Colon (tissue), 2 donors: ENCODE measurements around the gene NBAS.

Experiments used
- FAIRE-seq: peaks from 2 replicates; lab custom pipeline; 2012; peaks lifted over from hg19 to GRCh38; lab: Jason Lieb, UNC
- donor health status: control.
- donor health status: control.

NBAS gene

GRCh38 chr2:15205562-15205961, 355.6 kb downstream of the NBAS start:
- no peak for FAIRE-seq

GRCh38 chr2:15201009-15201408, 360.1 kb downstream of the NBAS start:
- FAIRE-seq, result no peak

GRCh38 chr2:15200581-15200980, 360.6 kb downstream of the NBAS start:
- FAIRE-seq, result no peak

- FAIRE-seq, result no peak
Observed at GRCh38 chr2:15198051-15198450, 363.1 kb downstream of the NBAS start.

- no peak for FAIRE-seq
Observed at GRCh38 chr2:15195813-15196212, 365.3 kb downstream of the NBAS start.

GRCh38 chr2:15191789-15192188, 369.3 kb downstream of the NBAS start:
- no peak for FAIRE-seq

DNA sequence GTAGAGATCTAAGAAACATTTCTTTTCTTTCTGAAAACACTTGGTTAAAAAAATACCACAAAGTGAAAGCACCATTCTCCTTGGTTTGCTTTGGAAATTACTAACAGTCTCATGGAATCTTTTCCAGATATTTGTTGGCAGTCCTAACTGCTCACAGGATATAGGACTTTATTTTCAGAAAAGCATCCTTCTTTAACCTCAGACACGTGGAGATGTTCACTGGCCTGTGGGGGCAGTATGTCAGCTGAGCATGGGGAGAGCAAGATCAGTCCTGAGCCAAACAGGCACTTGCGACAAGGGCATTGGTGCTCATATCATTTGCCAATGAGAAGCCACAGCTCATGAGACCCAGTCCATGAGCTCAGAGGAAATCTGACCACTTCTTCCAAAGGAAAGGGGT, 371.9 kb downstream of the NBAS start:
- FAIRE-seq, result no peak

DNA sequence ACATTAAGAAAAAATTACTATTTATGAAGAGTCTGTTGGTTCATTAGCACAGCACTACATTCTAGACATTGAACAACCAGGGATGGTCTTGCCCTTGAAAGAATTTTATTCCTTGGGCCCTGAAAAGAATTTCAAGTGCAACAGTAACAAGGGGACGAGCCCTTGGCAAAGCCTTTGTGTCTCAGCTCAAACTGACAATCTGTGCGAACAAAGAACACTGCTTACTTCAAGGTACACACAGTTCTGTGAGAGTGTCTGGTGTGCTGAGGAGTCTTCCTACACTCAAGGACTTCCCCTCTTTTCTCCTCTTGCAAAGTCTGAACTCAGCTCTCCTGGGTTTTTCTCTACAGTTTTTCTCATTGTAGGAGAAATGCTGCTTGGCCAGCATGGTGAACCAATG, 373.4 kb downstream of the NBAS start:
- no peak for FAIRE-seq

GRCh38 chr2:15186118-15186517, 375.0 kb downstream of the NBAS start:
- no peak for FAIRE-seq

- FAIRE-seq, result no peak
Observed at GRCh38 chr2:15184491-15184890, 376.6 kb downstream of the NBAS start.

DNA sequence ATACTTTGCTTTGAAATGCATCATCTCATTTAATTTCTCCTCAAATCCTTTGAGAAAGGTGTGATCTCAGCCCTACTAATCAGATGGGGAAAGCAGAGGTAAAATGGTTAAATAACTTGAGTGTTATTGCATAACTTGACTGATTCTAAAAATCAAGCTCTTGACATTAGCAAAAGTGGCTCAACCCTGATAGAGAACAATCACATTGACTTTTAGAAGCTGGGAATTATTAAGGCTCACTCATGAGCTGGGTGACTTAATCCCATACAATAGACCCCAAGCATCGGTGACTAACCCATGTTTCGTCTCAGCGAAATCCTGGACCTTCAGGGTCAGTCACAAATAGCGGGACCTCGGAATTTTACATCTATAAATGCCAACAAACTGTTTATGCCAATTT, 378.9 kb downstream of the NBAS start:
- no peak for FAIRE-seq

- no peak for FAIRE-seq
Observed at GRCh38 chr2:15181092-15181745, 379.9 kb downstream of the NBAS start.

DNA sequence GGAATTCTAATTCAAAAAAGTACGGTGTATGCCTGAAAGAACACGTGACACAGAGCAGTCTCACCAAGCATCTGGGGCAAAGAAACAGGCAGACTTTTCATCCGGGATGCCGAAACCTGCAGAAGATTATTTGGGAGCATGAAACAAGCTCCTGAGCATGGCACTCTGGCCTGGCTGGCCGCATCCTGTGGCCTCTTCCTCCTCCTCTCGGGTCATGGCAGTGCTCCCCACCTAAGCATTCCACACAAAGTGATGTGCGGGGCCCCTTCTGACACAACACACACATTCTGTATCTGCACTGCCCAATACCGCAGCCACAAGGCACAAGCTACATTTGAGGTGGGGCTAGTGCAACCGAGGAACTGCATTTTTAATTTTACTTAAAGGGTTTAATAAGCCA, 380.8 kb downstream of the NBAS start:
- no peak for FAIRE-seq

GRCh38 chr2:15178946-15179345, 382.2 kb downstream of the NBAS start:
- no peak for FAIRE-seq

GRCh38 chr2:15177103-15177502, 384.0 kb downstream of the NBAS start:
- FAIRE-seq, result no peak

DNA sequence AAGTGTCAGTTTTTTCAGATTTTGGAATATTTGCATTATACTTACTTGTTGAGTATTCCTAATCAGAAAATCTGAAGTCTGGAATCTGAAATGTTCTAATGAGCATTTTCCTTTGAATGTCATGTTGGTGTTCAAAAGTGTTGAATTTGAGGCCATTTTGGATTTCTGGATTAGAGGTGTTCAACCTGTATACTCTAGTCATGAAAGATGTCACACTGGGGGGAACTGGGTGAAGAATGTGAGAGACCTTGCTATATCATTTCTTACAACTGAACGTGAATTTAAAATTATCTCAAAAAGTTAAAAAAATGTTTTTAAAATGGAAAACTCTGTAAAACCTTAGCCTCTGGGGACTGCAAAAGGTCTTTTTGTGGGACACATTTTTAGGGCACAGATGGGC, 384.5 kb downstream of the NBAS start:
- FAIRE-seq, result no peak

- no peak for FAIRE-seq
Observed at GRCh38 chr2:15174567-15174966, 386.6 kb downstream of the NBAS start.

- no peak for FAIRE-seq
Observed at GRCh38 chr2:15173501-15173900, 387.6 kb downstream of the NBAS start.

GRCh38 chr2:15172825-15173224, 388.3 kb downstream of the NBAS start:
- no peak for FAIRE-seq

DNA sequence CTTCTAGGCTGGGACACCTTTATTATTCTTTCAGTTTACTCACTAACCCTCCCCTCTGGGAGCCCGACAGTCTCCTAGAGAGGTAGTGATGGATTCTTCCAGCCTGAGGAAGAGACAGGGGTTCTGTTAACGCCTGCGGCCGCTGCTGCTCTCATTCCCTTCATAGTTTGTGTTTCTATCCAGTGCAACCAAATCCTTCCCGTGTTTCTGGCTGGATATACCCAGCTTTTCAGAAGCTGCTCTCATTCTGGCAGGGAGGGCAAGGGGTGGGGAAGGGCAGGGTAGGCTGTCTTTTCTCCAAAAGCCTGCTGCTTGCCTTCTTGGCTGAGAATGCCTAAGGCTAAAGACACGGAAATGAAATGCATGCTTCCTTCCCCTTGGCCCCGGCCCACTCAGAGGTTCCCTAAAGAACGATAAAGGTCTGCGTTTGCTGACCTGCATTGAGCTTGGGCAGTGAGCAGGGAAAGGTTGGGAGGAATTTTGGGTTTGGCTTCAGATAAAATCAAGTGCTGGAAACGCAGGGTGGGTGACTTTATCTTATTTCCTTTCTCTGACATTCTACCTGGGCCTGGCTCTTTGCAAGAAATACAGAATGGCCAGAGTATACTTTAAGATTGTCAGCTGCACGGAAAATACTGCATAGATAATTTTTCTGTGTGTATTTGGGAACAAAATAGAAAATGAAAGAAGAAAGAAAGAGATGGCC, 390.9 kb downstream of the NBAS start:
- FAIRE-seq, result no peak

- no peak for FAIRE-seq
Observed at GRCh38 chr2:15169326-15170069, 391.6 kb downstream of the NBAS start.

DNA sequence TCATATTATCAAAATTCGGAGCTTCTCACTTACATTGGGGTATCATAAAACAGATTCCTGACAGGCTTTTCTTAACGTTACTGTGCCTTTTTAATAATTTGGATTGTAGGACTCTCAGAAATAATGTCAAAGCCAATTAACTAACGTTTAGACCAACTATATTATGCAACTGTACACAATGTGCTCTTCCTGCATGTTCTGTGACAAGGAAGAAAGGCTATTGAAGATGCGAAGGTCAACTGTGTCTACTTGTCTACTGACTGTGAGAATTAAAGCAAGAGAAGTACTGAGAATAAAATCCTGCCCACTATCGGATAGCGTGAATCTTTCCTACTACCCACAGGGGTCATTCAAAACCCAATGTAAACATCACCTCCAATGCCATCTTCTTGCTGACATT, 393.0 kb downstream of the NBAS start:
- no peak for FAIRE-seq

- FAIRE-seq, result no peak
Observed at GRCh38 chr2:15166878-15167277, 394.3 kb downstream of the NBAS start.
